Neural crest cell (in vitro differentiated cells): ENCODE measurements around the gene LILRA6. TPM values are rescaled to one million over a fixed set of nuclear protein-coding genes. Genes with fewer than 3 reads are reported as not detected.
"Not testable (repeated sequence)": the region's sequence is repeated elsewhere in the genome, so short reads cannot be mapped to it uniquely, and the experiment has no call there.

Source experiments
- DNase-seq: peaks from one replicate; pipeline ENCODE4 v3.0.0; 2021; ENCODE audit warnings: low read depth, mixed read lengths, low spot score
- H3K27ac Mint-ChIP-seq: one replicate; pipeline ENCODE4 v1.8.0; 2021; ENCODE audit warnings: mild to moderate bottlenecking, mixed read lengths; ENCODE audit not compliant: unreplicated experiment
- H3K27me3 Mint-ChIP-seq: 2 replicates; pipeline ENCODE4 v1.8.0; 2021; ENCODE audit warnings: low read depth, mild to moderate bottlenecking, mixed read lengths
- H3K36me3 Mint-ChIP-seq: 2 replicates; pipeline ENCODE4 v1.8.0; 2021; ENCODE audit warnings: low read depth, mild to moderate bottlenecking, mixed read lengths
- H3K4me1 Mint-ChIP-seq: 2 replicates; pipeline ENCODE4 v1.8.0; 2021; ENCODE audit warnings: mixed read lengths
- H3K4me3 Mint-ChIP-seq: one replicate; pipeline ENCODE4 v1.8.0; 2021; ENCODE audit warnings: mild to moderate bottlenecking, mixed read lengths
- H3K9me3 Mint-ChIP-seq: 2 replicates; pipeline ENCODE4 v1.8.0; 2021; ENCODE audit warnings: mixed read lengths
- CTCF ChIP-seq: fragments of 200-600 bp; sonication (generic); conservative IDR thresholded peaks from 2 replicates; pipeline ENCODE4 v1.5.0; 2021; ENCODE audit warnings: antibody characterized with exemption, mild to moderate bottlenecking
- long read RNA-seq: library from polyadenylated mRNA; unstranded; transcript quantifications from one replicate; pipeline ENCODE4 v2.0.0, GENCODE V29; 2020
- total RNA-seq: library from RNA; stranded (reverse); gene quantifications from 2 replicates; pipeline ENCODE4 v1.2.1, GENCODE V29; 2021

The LILRA6 gene
- not detected in 2 replicates for total RNA-seq
- long read RNA-seq: 0 reads

GRCh38 chr19:54242646-54243045 is at the start of gene LILRA6:
Gene LILRA6 (minus strand): TSS chr19:54242790.
- H3K27ac Mint-ChIP-seq, H3K4me3 Mint-ChIP-seq, H3K36me3 Mint-ChIP-seq, H3K9me3 Mint-ChIP-seq, DNase-seq, H3K27me3 Mint-ChIP-seq, H3K4me1 Mint-ChIP-seq: not testable (repeated sequence)

GRCh38 chr19:54289160-54289559 is 46.6 kb upstream of the LILRA6 start:
- not testable (repeated sequence) for H3K9me3 Mint-ChIP-seq, H3K4me1 Mint-ChIP-seq, H3K36me3 Mint-ChIP-seq, H3K27ac Mint-ChIP-seq, H3K4me3 Mint-ChIP-seq, DNase-seq
- peaks cover 74% of the 10 kb centered on the region for H3K27me3 Mint-ChIP-seq

- TF ChIP-seq CTCF: no peak
- no peak overlapping the region for H3K27ac Mint-ChIP-seq
- H3K9me3 Mint-ChIP-seq: no peaks in the 10 kb centered on the region
- DNase-seq: no peak
- no peak overlapping the region for H3K4me3 Mint-ChIP-seq
- peaks cover 3% of the 10 kb centered on the region for H3K4me1 Mint-ChIP-seq
- peaks cover 67% of the 10 kb centered on the region for H3K27me3 Mint-ChIP-seq
- no peaks in the 10 kb centered on the region for H3K36me3 Mint-ChIP-seq
These were observed 44.9 kb upstream of the LILRA6 start for GRCh38 chr19:54287456-54287855.

GRCh38 chr19:54286283-54286682 is 43.7 kb upstream of the LILRA6 start:
- H3K27ac Mint-ChIP-seq, DNase-seq, H3K4me1 Mint-ChIP-seq, H3K36me3 Mint-ChIP-seq, H3K9me3 Mint-ChIP-seq, H3K4me3 Mint-ChIP-seq: not testable (repeated sequence)
- H3K27me3 Mint-ChIP-seq: peaks cover 70% of the 10 kb centered on the region

GRCh38 chr19:54285427-54286056 is 43.0 kb upstream of the LILRA6 start:
- peaks cover 71% of the 10 kb centered on the region for H3K27me3 Mint-ChIP-seq
- not testable (repeated sequence) for H3K9me3 Mint-ChIP-seq, DNase-seq, H3K4me1 Mint-ChIP-seq, H3K27ac Mint-ChIP-seq, H3K4me3 Mint-ChIP-seq, H3K36me3 Mint-ChIP-seq

- H3K36me3 Mint-ChIP-seq: no peaks in the 10 kb centered on the region
- no peak overlapping the region for H3K4me3 Mint-ChIP-seq
- H3K27ac Mint-ChIP-seq: no peak overlapping the region
- TF ChIP-seq CTCF: no peak
- H3K27me3 Mint-ChIP-seq: peaks cover 55% of the 10 kb centered on the region
- DNase-seq: no peak
- H3K9me3 Mint-ChIP-seq: no peaks in the 10 kb centered on the region
- no peaks in the 10 kb centered on the region for H3K4me1 Mint-ChIP-seq
These were observed 40.3 kb upstream of the LILRA6 start for GRCh38 chr19:54282686-54283470.

GRCh38 chr19:54281729-54282075 is 39.1 kb upstream of the LILRA6 start:
- not testable (repeated sequence) for H3K36me3 Mint-ChIP-seq, H3K27ac Mint-ChIP-seq, DNase-seq, H3K9me3 Mint-ChIP-seq, H3K4me1 Mint-ChIP-seq, H3K4me3 Mint-ChIP-seq
- H3K27me3 Mint-ChIP-seq: peaks cover 43% of the 10 kb centered on the region

GRCh38 chr19:54281007-54281728 is 38.6 kb upstream of the LILRA6 start, which contains the start of gene LILRB2:
Gene LILRB2 (minus strand): TSS chr19:54281110. CDS start chr19:54280496, 614 bp downstream.
- no peak for DNase-seq
- Mint-ChIP-seq H3K36me3 (no peaks in the 10 kb centered on the region), H3K27me3 (peaks cover 45% of the 10 kb centered on the region), H3K9me3 (no peaks in the 10 kb centered on the region), H3K27ac (no peak within 1 kb of the TSS), H3K4me1 (no peaks in the 10 kb centered on the region), H3K4me3 (no peak within 1 kb of the TSS)
- TF ChIP-seq CTCF: no peak

- H3K36me3 Mint-ChIP-seq, H3K4me1 Mint-ChIP-seq, H3K4me3 Mint-ChIP-seq, DNase-seq, H3K9me3 Mint-ChIP-seq, H3K27ac Mint-ChIP-seq: not testable (repeated sequence)
- H3K27me3 Mint-ChIP-seq: peaks cover 45% of the 10 kb centered on the region
These were observed 37.9 kb upstream of the LILRA6 start for GRCh38 chr19:54280441-54280840.

GRCh38 chr19:54280025-54280424 is 37.4 kb upstream of the LILRA6 start:
- not testable (repeated sequence) for DNase-seq, H3K9me3 Mint-ChIP-seq, H3K4me1 Mint-ChIP-seq, H3K4me3 Mint-ChIP-seq, H3K27ac Mint-ChIP-seq, H3K36me3 Mint-ChIP-seq
- H3K27me3 Mint-ChIP-seq: peaks cover 45% of the 10 kb centered on the region
